T-helper 1 cell treated with Interleukin-12 subunit alpha and Interleukin-12 subunit beta and Interleukin-4 antibody, amounts not matched to agents 30 ng/mL and 1 ng/mL, for 36 hours (primary cell): ENCODE results near the gene SHCBP1L. TPM values are rescaled to one million over a fixed set of nuclear protein-coding genes. Genes with fewer than 3 reads are reported as not detected.

Source experiments
- total RNA-seq: library from RNA; stranded (reverse); gene quantifications from 2 replicates; pipeline ENCODE4 v1.2.3, GENCODE V29; 2022

SHCBP1L gene
- total RNA-seq, 1 donor from 2014 or later: not detected

Other genes with a start within 250 kb of the SHCBP1L start
- gene NPL, start 163.4 kb downstream of the SHCBP1L start, total RNA-seq: 2.6 and 4.4 TPM in 2 replicates
- gene DHX9, start 113.8 kb downstream of the SHCBP1L start, total RNA-seq: 238 and 239 TPM in 2 replicates
- 0.37 and 0.51 TPM in 2 replicates for gene LAMC1, start 70.3 kb upstream of the SHCBP1L start, total RNA-seq
- gene LAMC2, start 233.1 kb upstream of the SHCBP1L start, total RNA-seq: 2.1 TPM in 2 replicates